ENCODE results near the gene KIAA1217. TPM values are rescaled to one million over a fixed set of nuclear protein-coding genes. Genes with fewer than 3 reads are reported as not detected.

KIAA1217 gene
- total RNA-seq, 1 experiment from 2014 or later, result 18.6 TPM

- Histone ChIP-seq H3K79me2 (ENCODE audit: insufficient read depth, low read length) (no peaks in the 10 kb centered on the region), H3K9ac (ENCODE audit: extremely low read depth, insufficient read length, low read length) (no peak overlapping the region), H4K8ac (replicated peaks; ENCODE audit: insufficient read length, low read depth, low read length) (no peak overlapping the region), H3K23me2 (ENCODE audit: insufficient read length, low read depth, low read length, poor library complexity, severe bottlenecking) (no peaks in the 10 kb centered on the region), H2BK15ac (ENCODE audit: low read depth, low read length) (no peak overlapping the region), H3K14ac (ENCODE audit: insufficient read depth, low read length) (no peak overlapping the region), H3K79me1 (ENCODE audit: insufficient read depth, low read depth, low read length, poor library complexity, severe bottlenecking) (no peaks in the 10 kb centered on the region), H2AFZ (ENCODE audit: low read length) (no peak overlapping the region), H3K4ac (ENCODE audit: low read depth, low read length) (no peak overlapping the region), H3K4me1 (ENCODE audit: insufficient read depth, low read length) (peaks cover 2% of the 10 kb centered on the region; the same call in 1 of the 2 replicates), H3T11ph (ENCODE audit: low read length) (no peak overlapping the region), H4K5ac (ENCODE audit: insufficient read length, low read depth, low read length) (no peak overlapping the region), H3K27ac (ENCODE audit: insufficient read length, low read depth, low read length) (no peak overlapping the region), H3K18ac (ENCODE audit: insufficient read length, low read depth, low read length) (no peak overlapping the region), H3K56ac (ENCODE audit: insufficient read length, low read depth, low read length) (no peak overlapping the region), H2AK5ac (ENCODE audit: insufficient read length, low read length) (no peak overlapping the region), H2BK20ac (ENCODE audit: low read depth, low read length, poor library complexity, severe bottlenecking) (no peak overlapping the region), H4K20me1 (ENCODE audit: control insufficient read depth, insufficient read depth, insufficient read length) (no peaks in the 10 kb centered on the region), H2BK12ac (ENCODE audit: insufficient read length, low read depth, low read length) (no peak overlapping the region), H3K23ac (ENCODE audit: insufficient read length, low read depth, low read length) (no peak overlapping the region), H3K27me3 (ENCODE audit: insufficient read depth, low read length) (no peaks in the 10 kb centered on the region), H2BK5ac (ENCODE audit: insufficient read length, low read length) (no peak overlapping the region), H3K4me2 (ENCODE audit: insufficient read depth, insufficient read length, low read length) (no peak overlapping the region), H2BK120ac (ENCODE audit: low read depth, low read length, poor library complexity, severe bottlenecking) (no peak overlapping the region), H3K9me3 (ENCODE audit: control insufficient read depth, low read depth, low read length) (no peaks in the 10 kb centered on the region), H4K91ac (ENCODE audit: insufficient read length, low read depth, low read length) (no peak overlapping the region)
- no CpG with 5 or more reads among the region's 3 CpGs for WGBS (ENCODE audit: extremely low coverage, insufficient read length, low lambda C conversion rate)
- Mint-ChIP-seq H3K27me3 (ENCODE audit: low read depth) (no peaks in the 10 kb centered on the region), H3K36me3 (ENCODE audit: insufficient read depth in 1 of 3, low read depth in 3 of 3) (peaks cover 8 to 49% (median 31%) of the 10 kb centered on the region in 3 experiments; a peak in 6 of 7 replicates), H3K4me1 (peaks cover 14 to 24% of the 10 kb centered on the region in 2 experiments), H3K4me3 (no peak overlapping the region), H3K27ac (peak overlapping the region in 2 of 3 experiments; percentile 14 to 91; a peak in 3 of 7 replicates), H3K9me3 (no peaks in the 10 kb centered on the region)
- TF ChIP-seq CTCF (conservative IDR thresholded peaks at IDR 0.05), result no peak
- DNase-seq, result no peak
Observed at GRCh38 chr10:24289235-24289634, 80.3 kb downstream of the KIAA1217 start.

Measured in H9 (cell line).